Measurements from ENCODE around the gene CDC14A. TPM values are rescaled to one million over a fixed set of nuclear protein-coding genes. Genes with fewer than 3 reads are reported as not detected.

CDC14A gene
- polyA plus RNA-seq, 6 donors from 2014 or later = 6.1 to 17.1 (median 14.4) TPM

DNA sequence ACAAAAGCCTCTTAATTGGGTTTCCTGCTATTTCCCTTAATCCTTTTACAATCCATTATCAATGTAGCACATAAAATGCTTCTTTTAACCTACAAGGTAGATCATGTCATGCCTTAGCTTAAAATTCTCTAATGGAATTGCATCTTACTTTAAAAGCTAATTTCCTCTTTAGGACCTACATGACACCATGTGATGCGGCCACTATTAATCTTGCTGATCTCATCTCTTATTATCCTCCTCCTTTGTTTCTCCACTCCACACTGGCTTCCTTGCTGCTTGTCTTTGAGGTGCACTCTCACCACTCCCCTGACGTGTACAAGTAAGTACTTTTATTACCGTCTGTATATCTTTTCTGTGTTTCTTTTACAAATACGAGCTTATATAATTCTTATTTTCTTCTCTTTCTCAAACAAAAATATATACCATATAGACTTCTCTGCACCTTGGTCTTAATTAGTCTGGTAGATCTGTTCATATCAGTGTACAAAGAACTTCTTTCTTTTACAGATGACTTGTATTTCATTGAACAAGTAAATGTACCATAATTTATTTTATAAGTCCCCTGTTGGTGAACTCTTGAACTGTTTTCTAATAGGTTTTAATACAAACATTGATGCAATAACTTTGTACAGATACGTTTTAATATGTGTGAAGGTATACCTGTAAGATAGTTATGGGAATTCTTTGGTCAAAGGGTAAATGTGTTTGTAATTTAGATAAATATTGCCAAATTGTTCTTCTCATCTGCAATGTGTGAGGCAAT, 213.8 kb downstream of the CDC14A start:
- Mint-ChIP-seq H3K27me3 (peaks cover 16 to 23% (median 16%) of the 10 kb centered on the region in 3 donors), H3K27ac (peak overlapping the region in 1 of 6 donors; percentile 28), H3K4me3 (no peak overlapping the region), H3K4me1 (peaks cover 0 to 7% (median 5%) of the 10 kb centered on the region in 3 donors), H3K9me3 (peaks cover 6 to 20% (median 10%) of the 10 kb centered on the region in 7 donors), H3K36me3 (peaks cover 0 to 8% of the 10 kb centered on the region in 2 donors)
- no peak for ATAC-seq (ENCODE audit: low read depth in 2 of 2)
- no peak for DNase-seq

DNA sequence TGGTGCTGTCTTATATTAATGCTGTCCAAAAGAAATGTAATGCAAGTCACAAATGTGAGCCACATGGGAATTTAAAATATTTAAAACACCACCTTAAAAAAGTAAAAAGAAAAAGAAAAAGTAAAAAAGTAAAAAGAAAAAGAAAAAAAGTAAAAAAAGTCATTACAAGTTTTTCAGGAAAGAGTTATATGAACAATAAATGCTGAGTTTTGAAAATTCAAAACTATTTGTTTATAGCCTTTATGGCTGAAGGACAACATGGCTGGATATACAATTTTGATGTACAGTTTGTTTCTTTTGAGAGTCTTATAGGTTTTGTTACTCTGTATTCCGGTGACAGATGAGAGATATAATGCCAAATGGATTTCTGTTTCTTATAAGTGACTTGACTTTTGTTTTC, 214.8 kb downstream of the CDC14A start:
- Mint-ChIP-seq H3K4me1 (peaks cover 0 to 7% (median 5%) of the 10 kb centered on the region in 3 donors), H3K36me3 (peaks cover 0 to 8% of the 10 kb centered on the region in 2 donors), H3K27ac (no peak overlapping the region), H3K9me3 (peaks cover 6 to 28% (median 10%) of the 10 kb centered on the region in 7 donors), H3K27me3 (peaks cover 9 to 30% (median 19%) of the 10 kb centered on the region in 3 donors), H3K4me3 (no peak overlapping the region)
- DNase-seq = no peak
- no peak for ATAC-seq (ENCODE audit: low read depth in 2 of 2)

Other genes with a start within 250 kb of the CDC14A start
- gene SASS6, start 219.6 kb upstream of the CDC14A start, polyA plus RNA-seq (ENCODE audit: low read depth in 6 of 6) = 1 to 10 TPM; 2.4 to 4.0 (median 3.0) TPM
- gene TRMT13, start 219.3 kb upstream of the CDC14A start, polyA plus RNA-seq (ENCODE audit: low read depth in 6 of 6) = 10 to 100 TPM in 5 of 6 donors, 1 to 10 TPM in 1; 4.1 to 17.8 (median 13.4) TPM
- under 1 TPM in 1 of 6 donors, not detected in 5; 0.69 TPM for gene LRRC39, start 174.2 kb upstream of the CDC14A start, polyA plus RNA-seq (ENCODE audit: low read depth in 6 of 6)
- 1 to 10 TPM; 2.1 to 7.2 (median 4.5) TPM for gene DBT, start 102.7 kb upstream of the CDC14A start, polyA plus RNA-seq (ENCODE audit: low read depth in 6 of 6)
- 10 to 100 TPM; 11.1 to 21.8 (median 16.0) TPM for gene RTCA, start 86.3 kb upstream of the CDC14A start, polyA plus RNA-seq (ENCODE audit: low read depth in 6 of 6)
- not detected for gene GPR88, start 185.6 kb downstream of the CDC14A start, polyA plus RNA-seq (ENCODE audit: low read depth in 6 of 6)